WTC11 (cell line): Measurements from ENCODE around the gene YIPF2. TPM values are rescaled to one million over a fixed set of nuclear protein-coding genes. Genes with fewer than 3 reads are reported as not detected.
A peak's percentile ranks its signal among the peaks of the same experiment; 100 is the strongest.

Source experiments
- ATAC-seq: fragments of 200-7000 bp; cut with Tn5 transposase; 2 replicates; pipeline ENCODE4 v1.10.0; 2021; ENCODE audit warnings: mild to moderate bottlenecking, moderate library complexity
- CTCF ChIA-PET: fragments of 300-600 bp; sonication (Branson Sonifier 250); formaldehyde crosslinking; loops from one replicate; lab custom pipeline; 2021; ENCODE audit warnings: antibody characterized with exemption; lab: Charles Lee
- POLR2A ChIA-PET: fragments of 350-600 bp; sonication (Branson Sonifier 250); formaldehyde crosslinking; loops from one replicate; lab custom pipeline; 2021; ENCODE audit warnings: antibody characterized with exemption; lab: Charles Lee
- DNase-seq: peaks from one replicate; pipeline ENCODE4 v3.0.0; 2021; ENCODE audit warnings: low spot score
- H3K27ac Mint-ChIP-seq: 2 replicates; pipeline ENCODE4 v1.8.0; 2021; ENCODE audit warnings: mixed read lengths
- H3K27me3 Mint-ChIP-seq: 2 replicates; pipeline ENCODE4 v1.8.0; 2021; ENCODE audit warnings: low read depth, mild to moderate bottlenecking, moderate library complexity, mixed read lengths
- H3K36me3 Mint-ChIP-seq: 2 replicates; pipeline ENCODE4 v1.8.0; 2021; ENCODE audit warnings: mixed read lengths
- H3K4me1 Mint-ChIP-seq: 2 replicates; pipeline ENCODE4 v1.8.0; 2022; ENCODE audit warnings: mixed read lengths
- H3K4me3 Mint-ChIP-seq: 2 replicates; pipeline ENCODE4 v1.8.0; 2021; ENCODE audit warnings: mild to moderate bottlenecking, moderate library complexity, mixed read lengths
- H3K9me3 Mint-ChIP-seq: 2 replicates; pipeline ENCODE4 v1.8.0; 2021; ENCODE audit warnings: mixed read lengths
- ATF1 ChIP-seq: sonication (generic); formaldehyde crosslinking; IDR thresholded peaks from 2 replicates; pipeline ENCODE4 v1.8.1; 2023; ENCODE audit warnings: mild to moderate bottlenecking, moderate library complexity, missing genetic modification reagents
- ETV6 ChIP-seq: sonication (generic); formaldehyde crosslinking; IDR thresholded peaks from 2 replicates; pipeline ENCODE4 v1.8.1; 2022; ENCODE audit warnings: mild to moderate bottlenecking, missing genetic modification reagents
- FOXJ3 ChIP-seq: sonication (generic); formaldehyde crosslinking; IDR thresholded peaks from 2 replicates; pipeline ENCODE4 v1.9.0; 2021; ENCODE audit warnings: missing genetic modification reagents, mild to moderate bottlenecking, borderline replicate concordance
- HMGA2 ChIP-seq: fragments of 250-450 bp; sonication (Bioruptor Pico); IDR thresholded peaks from 2 replicates; pipeline ENCODE4 v1.4.0; 2021; ENCODE audit warnings: mild to moderate bottlenecking, moderate library complexity
- RELA ChIP-seq: sonication (generic); formaldehyde crosslinking; IDR thresholded peaks from 2 replicates; pipeline ENCODE4 v1.8.1; 2022; ENCODE audit warnings: missing genetic modification reagents, mild to moderate bottlenecking, borderline replicate concordance
- TEAD1 ChIP-seq: sonication (generic); formaldehyde crosslinking; IDR thresholded peaks from 2 replicates; pipeline ENCODE4 v1.8.0; 2022; ENCODE audit warnings: mild to moderate bottlenecking, missing genetic modification reagents
- ZBTB21 ChIP-seq: sonication (generic); formaldehyde crosslinking; IDR thresholded peaks from 2 replicates; pipeline ENCODE4 v1.8.1; 2023; ENCODE audit warnings: mild to moderate bottlenecking, missing genetic modification reagents, borderline replicate concordance
- ZNF671 ChIP-seq: fragments of 250-450 bp; sonication (Bioruptor Pico); IDR thresholded peaks from 2 replicates; pipeline ENCODE4 v1.8.0; 2021; ENCODE audit warnings: mild to moderate bottlenecking
- total RNA-seq: library from RNA; stranded (reverse); gene quantifications from 3 replicates; pipeline ENCODE4 v1.2.3, GENCODE V29; 2021
- TF ChIP-seq, protein P1 (sequence below): sonication (generic); formaldehyde crosslinking; IDR thresholded peaks from 2 replicates; pipeline ENCODE4 v1.8.0; 2022; ENCODE audit warnings: missing genetic modification reagents
- TF ChIP-seq, protein P2 (sequence below): fragments of 250-450 bp; sonication (Bioruptor Pico); IDR thresholded peaks from 2 replicates; pipeline ENCODE4 v1.9.0; 2021; ENCODE audit warnings: moderate library complexity, mild to moderate bottlenecking, inconsistent platforms, borderline replicate concordance
- TF ChIP-seq, protein P3 (sequence below): sonication (generic); formaldehyde crosslinking; IDR thresholded peaks from 2 replicates; pipeline ENCODE4 v1.8.1; 2023; ENCODE audit warnings: mild to moderate bottlenecking, missing genetic modification reagents
- TF ChIP-seq, protein P4 (sequence below): fragments of 250-450 bp; sonication (Bioruptor Pico); IDR thresholded peaks from 2 replicates; pipeline ENCODE4 v2.1.2; 2022; ENCODE audit warnings: mild to moderate bottlenecking, moderate library complexity
- TF ChIP-seq, protein P5 (sequence below): sonication (generic); formaldehyde crosslinking; IDR thresholded peaks from 2 replicates; pipeline ENCODE4 v1.8.1; 2023; ENCODE audit warnings: mild to moderate bottlenecking, missing genetic modification reagents, moderate library complexity
- TF ChIP-seq, protein P6 (sequence below): fragments of 250-450 bp; sonication (Bioruptor Pico); IDR thresholded peaks from 2 replicates; pipeline ENCODE4 v1.9.0; 2021; ENCODE audit warnings: mild to moderate bottlenecking
- TF ChIP-seq, protein P7 (sequence below): sonication (generic); formaldehyde crosslinking; IDR thresholded peaks from 2 replicates; pipeline ENCODE4 v1.8.1; 2022; ENCODE audit warnings: mild to moderate bottlenecking, missing genetic modification reagents, moderate library complexity, borderline replicate concordance

Gene YIPF2
- total RNA-seq, 1 experiment from 2014 or later, result 65.5 TPM

DNA sequence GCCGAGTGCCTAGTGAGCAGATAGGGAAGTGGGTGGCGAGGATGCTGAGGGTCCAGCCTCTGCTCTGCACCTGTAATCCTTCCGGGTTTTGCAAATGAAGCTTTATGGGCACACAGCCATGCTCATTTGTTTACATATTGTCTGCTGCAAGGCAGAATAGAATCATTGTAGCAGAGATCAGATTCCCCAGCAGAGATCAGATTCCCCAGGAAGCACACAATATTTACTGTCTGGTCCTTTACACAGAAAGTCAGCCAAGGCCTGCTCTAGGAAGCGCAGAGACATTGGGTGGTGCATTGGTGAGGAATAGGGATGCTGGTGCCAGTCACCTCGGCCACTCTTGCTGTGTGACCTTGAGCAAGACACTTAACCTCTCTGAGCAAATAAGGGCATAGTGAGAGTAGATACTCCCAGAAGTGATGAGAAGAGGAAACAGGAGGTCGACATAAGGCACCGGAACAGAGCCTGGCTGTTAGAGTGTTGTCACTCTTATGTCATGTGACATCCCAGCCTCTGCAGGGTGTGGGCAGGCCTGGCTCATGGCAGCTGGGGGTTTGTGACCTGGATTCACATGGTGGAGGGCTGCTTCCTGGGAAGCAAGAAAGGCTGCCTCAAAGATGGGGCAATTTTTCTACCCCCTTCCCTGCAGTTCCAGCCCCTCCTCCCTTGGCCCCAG is 31.4 kb downstream of the YIPF2 start:
- Mint-ChIP-seq H3K4me3 (no peak overlapping the region), H3K9me3 (no peaks in the 10 kb centered on the region), H3K36me3 (no peaks in the 10 kb centered on the region), H3K4me1 (peaks cover 38% of the 10 kb centered on the region), H3K27me3 (no peaks in the 10 kb centered on the region), H3K27ac (peak overlapping the region; percentile 91)
- no peak for TF ChIP-seq ATF1 (CRISPR knock-in tag)
- no peak for TF ChIP-seq HMGA2 (CRISPR knock-in tag)
- TF ChIP-seq, protein P1, sequence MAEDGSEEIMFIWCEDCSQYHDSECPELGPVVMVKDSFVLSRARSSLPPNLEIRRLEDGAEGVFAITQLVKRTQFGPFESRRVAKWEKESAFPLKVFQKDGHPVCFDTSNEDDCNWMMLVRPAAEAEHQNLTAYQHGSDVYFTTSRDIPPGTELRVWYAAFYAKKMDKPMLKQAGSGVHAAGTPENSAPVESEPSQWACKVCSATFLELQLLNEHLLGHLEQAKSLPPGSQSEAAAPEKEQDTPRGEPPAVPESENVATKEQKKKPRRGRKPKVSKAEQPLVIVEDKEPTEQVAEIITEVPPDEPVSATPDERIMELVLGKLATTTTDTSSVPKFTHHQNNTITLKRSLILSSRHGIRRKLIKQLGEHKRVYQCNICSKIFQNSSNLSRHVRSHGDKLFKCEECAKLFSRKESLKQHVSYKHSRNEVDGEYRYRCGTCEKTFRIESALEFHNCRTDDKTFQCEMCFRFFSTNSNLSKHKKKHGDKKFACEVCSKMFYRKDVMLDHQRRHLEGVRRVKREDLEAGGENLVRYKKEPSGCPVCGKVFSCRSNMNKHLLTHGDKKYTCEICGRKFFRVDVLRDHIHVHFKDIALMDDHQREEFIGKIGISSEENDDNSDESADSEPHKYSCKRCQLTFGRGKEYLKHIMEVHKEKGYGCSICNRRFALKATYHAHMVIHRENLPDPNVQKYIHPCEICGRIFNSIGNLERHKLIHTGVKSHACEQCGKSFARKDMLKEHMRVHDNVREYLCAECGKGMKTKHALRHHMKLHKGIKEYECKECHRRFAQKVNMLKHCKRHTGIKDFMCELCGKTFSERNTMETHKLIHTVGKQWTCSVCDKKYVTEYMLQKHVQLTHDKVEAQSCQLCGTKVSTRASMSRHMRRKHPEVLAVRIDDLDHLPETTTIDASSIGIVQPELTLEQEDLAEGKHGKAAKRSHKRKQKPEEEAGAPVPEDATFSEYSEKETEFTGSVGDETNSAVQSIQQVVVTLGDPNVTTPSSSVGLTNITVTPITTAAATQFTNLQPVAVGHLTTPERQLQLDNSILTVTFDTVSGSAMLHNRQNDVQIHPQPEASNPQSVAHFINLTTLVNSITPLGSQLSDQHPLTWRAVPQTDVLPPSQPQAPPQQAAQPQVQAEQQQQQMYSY (CRISPR knock-in tag), result no peak
- ChIA-PET CTCF (interaction anchor here (0.7 to 2.1 kb wide), 6 partner anchors 9 to 110 kb away, joined by 3 to 9 read pairs (median 4); no protein-coding TSS in a partner anchor), POLR2A (no interaction called here)
- no peak for ATAC-seq
- DNase-seq, result no peak

DNA sequence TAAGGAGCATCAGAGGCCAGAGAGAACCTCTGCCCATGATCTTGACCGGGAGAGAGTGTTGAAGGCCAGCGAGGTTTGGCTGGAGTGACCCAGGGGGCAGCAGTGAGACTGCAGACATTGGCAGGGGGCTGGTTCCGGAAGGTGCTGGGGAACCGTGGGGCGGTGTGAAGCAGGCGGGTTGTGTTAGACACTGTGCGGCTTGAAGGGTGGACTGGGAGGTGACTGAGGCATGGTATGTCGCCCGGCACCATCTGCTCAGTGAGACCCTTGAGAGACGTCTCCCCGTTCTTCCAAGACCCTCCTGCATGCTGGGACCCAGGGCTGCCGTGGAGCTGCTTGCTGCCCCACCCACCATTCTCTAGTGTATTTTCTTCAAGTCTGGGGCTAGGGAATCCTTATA is 32.5 kb downstream of the YIPF2 start:
- Mint-ChIP-seq H3K27me3 (no peaks in the 10 kb centered on the region), H3K36me3 (no peaks in the 10 kb centered on the region), H3K27ac (peak overlapping the region; percentile 39), H3K9me3 (no peaks in the 10 kb centered on the region), H3K4me3 (no peak overlapping the region), H3K4me1 (peaks cover 49% of the 10 kb centered on the region)
- TF ChIP-seq ZNF671, result no peak
- TF ChIP-seq ETV6 (CRISPR knock-in tag), result no peak
- TF ChIP-seq, protein P2, sequence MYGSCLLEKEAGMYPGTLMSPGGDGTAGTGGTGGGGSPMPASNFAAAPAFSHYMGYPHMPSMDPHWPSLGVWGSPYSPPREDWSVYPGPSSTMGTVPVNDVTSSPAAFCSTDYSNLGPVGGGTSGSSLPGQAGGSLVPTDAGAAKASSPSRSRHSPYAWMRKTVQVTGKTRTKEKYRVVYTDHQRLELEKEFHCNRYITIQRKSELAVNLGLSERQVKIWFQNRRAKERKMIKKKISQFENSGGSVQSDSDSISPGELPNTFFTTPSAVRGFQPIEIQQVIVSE, result no peak
- TF ChIP-seq TEAD1 (CRISPR knock-in tag), result no peak
- TF ChIP-seq, protein P3, sequence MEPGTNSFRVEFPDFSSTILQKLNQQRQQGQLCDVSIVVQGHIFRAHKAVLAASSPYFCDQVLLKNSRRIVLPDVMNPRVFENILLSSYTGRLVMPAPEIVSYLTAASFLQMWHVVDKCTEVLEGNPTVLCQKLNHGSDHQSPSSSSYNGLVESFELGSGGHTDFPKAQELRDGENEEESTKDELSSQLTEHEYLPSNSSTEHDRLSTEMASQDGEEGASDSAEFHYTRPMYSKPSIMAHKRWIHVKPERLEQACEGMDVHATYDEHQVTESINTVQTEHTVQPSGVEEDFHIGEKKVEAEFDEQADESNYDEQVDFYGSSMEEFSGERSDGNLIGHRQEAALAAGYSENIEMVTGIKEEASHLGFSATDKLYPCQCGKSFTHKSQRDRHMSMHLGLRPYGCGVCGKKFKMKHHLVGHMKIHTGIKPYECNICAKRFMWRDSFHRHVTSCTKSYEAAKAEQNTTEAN, result no peak
- TF ChIP-seq, protein P4, sequence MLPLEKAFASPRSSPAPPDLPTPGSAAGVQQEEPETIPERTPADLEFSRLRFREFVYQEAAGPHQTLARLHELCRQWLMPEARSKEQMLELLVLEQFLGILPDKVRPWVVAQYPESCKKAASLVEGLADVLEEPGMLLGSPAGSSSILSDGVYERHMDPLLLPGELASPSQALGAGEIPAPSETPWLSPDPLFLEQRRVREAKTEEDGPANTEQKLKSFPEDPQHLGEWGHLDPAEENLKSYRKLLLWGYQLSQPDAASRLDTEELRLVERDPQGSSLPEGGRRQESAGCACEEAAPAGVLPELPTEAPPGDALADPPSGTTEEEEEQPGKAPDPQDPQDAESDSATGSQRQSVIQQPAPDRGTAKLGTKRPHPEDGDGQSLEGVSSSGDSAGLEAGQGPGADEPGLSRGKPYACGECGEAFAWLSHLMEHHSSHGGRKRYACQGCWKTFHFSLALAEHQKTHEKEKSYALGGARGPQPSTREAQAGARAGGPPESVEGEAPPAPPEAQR, result no peak
- TF ChIP-seq, protein P5, sequence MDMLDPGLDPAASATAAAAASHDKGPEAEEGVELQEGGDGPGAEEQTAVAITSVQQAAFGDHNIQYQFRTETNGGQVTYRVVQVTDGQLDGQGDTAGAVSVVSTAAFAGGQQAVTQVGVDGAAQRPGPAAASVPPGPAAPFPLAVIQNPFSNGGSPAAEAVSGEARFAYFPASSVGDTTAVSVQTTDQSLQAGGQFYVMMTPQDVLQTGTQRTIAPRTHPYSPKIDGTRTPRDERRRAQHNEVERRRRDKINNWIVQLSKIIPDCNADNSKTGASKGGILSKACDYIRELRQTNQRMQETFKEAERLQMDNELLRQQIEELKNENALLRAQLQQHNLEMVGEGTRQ, result no peak
- ATAC-seq (peak; percentile 54), DNase-seq (peak; percentile 64)
- ChIA-PET CTCF (interaction anchor here (0.6 to 2.4 kb wide), 12 partner anchors 8 to 111 kb away, joined by 3 to 10 read pairs (median 4); no protein-coding TSS in a partner anchor), POLR2A (no interaction called here)

DNA sequence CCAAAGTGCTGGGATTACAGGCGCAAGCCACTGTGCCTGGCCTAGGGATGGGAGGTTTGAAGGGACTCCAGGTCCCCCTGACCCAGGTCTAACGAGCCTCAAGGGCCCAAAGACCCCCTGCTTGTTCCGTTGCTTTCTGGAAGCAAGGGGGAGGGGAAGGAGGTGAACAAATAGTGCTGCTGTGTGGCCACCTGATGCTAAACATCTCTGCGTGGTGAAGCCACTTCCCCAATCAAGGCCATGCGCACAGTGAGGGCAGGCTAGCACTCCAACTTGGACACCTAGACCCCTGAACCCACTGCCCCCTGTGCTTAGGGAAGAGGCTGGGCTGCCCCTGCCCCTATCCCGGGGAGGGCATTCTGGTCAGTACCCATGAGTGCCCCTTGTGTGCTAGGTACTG is 33.1 kb downstream of the YIPF2 start:
- Mint-ChIP-seq H3K4me1 (peaks cover 51% of the 10 kb centered on the region), H3K36me3 (no peaks in the 10 kb centered on the region), H3K27me3 (no peaks in the 10 kb centered on the region), H3K27ac (peak overlapping the region; percentile 39; the same call in 1 of the 2 replicates), H3K4me3 (no peak overlapping the region), H3K9me3 (no peaks in the 10 kb centered on the region)
- DNase-seq (no peak), ATAC-seq (no peak)
- POLR2A ChIA-PET, result no interaction called here
- CTCF ChIA-PET, result interaction anchor here (0.6 to 2.9 kb wide), 7 partner anchors 14 to 47 kb away, joined by 3 to 13 read pairs (median 6); no protein-coding TSS in a partner anchor
- TF ChIP-seq, protein P6, sequence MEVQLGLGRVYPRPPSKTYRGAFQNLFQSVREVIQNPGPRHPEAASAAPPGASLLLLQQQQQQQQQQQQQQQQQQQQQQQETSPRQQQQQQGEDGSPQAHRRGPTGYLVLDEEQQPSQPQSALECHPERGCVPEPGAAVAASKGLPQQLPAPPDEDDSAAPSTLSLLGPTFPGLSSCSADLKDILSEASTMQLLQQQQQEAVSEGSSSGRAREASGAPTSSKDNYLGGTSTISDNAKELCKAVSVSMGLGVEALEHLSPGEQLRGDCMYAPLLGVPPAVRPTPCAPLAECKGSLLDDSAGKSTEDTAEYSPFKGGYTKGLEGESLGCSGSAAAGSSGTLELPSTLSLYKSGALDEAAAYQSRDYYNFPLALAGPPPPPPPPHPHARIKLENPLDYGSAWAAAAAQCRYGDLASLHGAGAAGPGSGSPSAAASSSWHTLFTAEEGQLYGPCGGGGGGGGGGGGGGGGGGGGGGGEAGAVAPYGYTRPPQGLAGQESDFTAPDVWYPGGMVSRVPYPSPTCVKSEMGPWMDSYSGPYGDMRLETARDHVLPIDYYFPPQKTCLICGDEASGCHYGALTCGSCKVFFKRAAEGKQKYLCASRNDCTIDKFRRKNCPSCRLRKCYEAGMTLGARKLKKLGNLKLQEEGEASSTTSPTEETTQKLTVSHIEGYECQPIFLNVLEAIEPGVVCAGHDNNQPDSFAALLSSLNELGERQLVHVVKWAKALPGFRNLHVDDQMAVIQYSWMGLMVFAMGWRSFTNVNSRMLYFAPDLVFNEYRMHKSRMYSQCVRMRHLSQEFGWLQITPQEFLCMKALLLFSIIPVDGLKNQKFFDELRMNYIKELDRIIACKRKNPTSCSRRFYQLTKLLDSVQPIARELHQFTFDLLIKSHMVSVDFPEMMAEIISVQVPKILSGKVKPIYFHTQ (CRISPR knock-in tag), result no peak
- TF ChIP-seq RELA (CRISPR knock-in tag) (no peak), ZBTB21 (CRISPR knock-in tag) (no peak), FOXJ3 (no peak)
- TF ChIP-seq, protein P7, sequence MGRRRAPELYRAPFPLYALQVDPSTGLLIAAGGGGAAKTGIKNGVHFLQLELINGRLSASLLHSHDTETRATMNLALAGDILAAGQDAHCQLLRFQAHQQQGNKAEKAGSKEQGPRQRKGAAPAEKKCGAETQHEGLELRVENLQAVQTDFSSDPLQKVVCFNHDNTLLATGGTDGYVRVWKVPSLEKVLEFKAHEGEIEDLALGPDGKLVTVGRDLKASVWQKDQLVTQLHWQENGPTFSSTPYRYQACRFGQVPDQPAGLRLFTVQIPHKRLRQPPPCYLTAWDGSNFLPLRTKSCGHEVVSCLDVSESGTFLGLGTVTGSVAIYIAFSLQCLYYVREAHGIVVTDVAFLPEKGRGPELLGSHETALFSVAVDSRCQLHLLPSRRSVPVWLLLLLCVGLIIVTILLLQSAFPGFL (CRISPR knock-in tag), result no peak
